HepG2 (cell line): ENCODE measurements around the gene ABCF1. TPM values are rescaled to one million over a fixed set of nuclear protein-coding genes. Genes with fewer than 3 reads are reported as not detected.

ENCODE experiments used
- AFF4 ChIP-seq: sonication (generic); formaldehyde crosslinking; IDR thresholded peaks from 2 replicates; pipeline ENCODE4 v1.4.0; 2020; ENCODE audit warnings: missing genetic modification reagents
- ARID5B ChIP-seq: IDR thresholded peaks from 2 replicates; pipeline ENCODE4 v1.4.0; 2020; ENCODE audit warnings: mild to moderate bottlenecking, missing genetic modification reagents
- ELF4 ChIP-seq: sonication (generic); formaldehyde crosslinking; IDR thresholded peaks from 2 replicates; pipeline ENCODE4 v1.5.0; 2020; ENCODE audit warnings: missing genetic modification reagents, mild to moderate bottlenecking, moderate library complexity, borderline replicate concordance
- ESRRA ChIP-seq: sonication (generic); formaldehyde crosslinking; IDR thresholded peaks from 2 replicates; pipeline ENCODE4 v1.5.1; 2020; ENCODE audit warnings: mild to moderate bottlenecking, low read depth, missing genetic modification reagents
- GABPB1 ChIP-seq: IDR thresholded peaks from 2 replicates; pipeline ENCODE4 v1.6.1; 2016; ENCODE audit warnings: mild to moderate bottlenecking, missing genetic modification reagents, moderate library complexity, missing compliant biosample characterization
- KDM5A ChIP-seq: fragments of 200-600 bp; sonication (generic); IDR thresholded peaks from 2 replicates; pipeline ENCODE4 v1.7.0; 2018; ENCODE audit warnings: antibody characterized with exemption, mild to moderate bottlenecking, low read length, borderline replicate concordance
- MLX ChIP-seq: IDR thresholded peaks from 2 replicates; pipeline ENCODE4 v1.6.1; 2016
- NR1H2 ChIP-seq: sonication (generic); formaldehyde crosslinking; IDR thresholded peaks from 2 replicates; pipeline ENCODE4 v1.8.1; 2022; ENCODE audit warnings: low read depth, missing genetic modification reagents, borderline replicate concordance
- RBAK ChIP-seq: sonication (generic); formaldehyde crosslinking; IDR thresholded peaks from 2 replicates; pipeline ENCODE4 v1.5.1; 2020; ENCODE audit warnings: mild to moderate bottlenecking, missing genetic modification reagents
- SNAPC2 ChIP-seq: sonication (generic); formaldehyde crosslinking; IDR thresholded peaks from 2 replicates; pipeline ENCODE4 v1.8.1; 2022; ENCODE audit warnings: mild to moderate bottlenecking, missing genetic modification reagents
- TRIM24 ChIP-seq: sonication (generic); formaldehyde crosslinking; IDR thresholded peaks from 2 replicates; pipeline ENCODE4 v1.8.0; 2022; ENCODE audit warnings: mild to moderate bottlenecking, missing genetic modification reagents
- WIZ ChIP-seq: sonication (generic); formaldehyde crosslinking; IDR thresholded peaks from 2 replicates; pipeline ENCODE4 v1.5.1; 2020; ENCODE audit warnings: mild to moderate bottlenecking, missing genetic modification reagents
- ZNF674 ChIP-seq: sonication (generic); formaldehyde crosslinking; IDR thresholded peaks from 2 replicates; pipeline ENCODE4 v1.5.0; 2020; ENCODE audit warnings: low read depth, mild to moderate bottlenecking, missing genetic modification reagents
- ZNF781 ChIP-seq: sonication (generic); formaldehyde crosslinking; IDR thresholded peaks from 2 replicates; pipeline ENCODE4 v1.5.1; 2020; ENCODE audit warnings: borderline replicate concordance, mild to moderate bottlenecking, missing genetic modification reagents; ENCODE audit errors: not compliant biosample characterization
- ZNF841 ChIP-seq: sonication (generic); formaldehyde crosslinking; IDR thresholded peaks from 2 replicates; pipeline ENCODE4 v1.8.1; 2023; ENCODE audit warnings: missing genetic modification reagents, borderline replicate concordance
- ZNF878 ChIP-seq: sonication (generic); formaldehyde crosslinking; IDR thresholded peaks from 2 replicates; pipeline ENCODE4 v1.8.1; 2023; ENCODE audit warnings: mild to moderate bottlenecking, missing genetic modification reagents, moderate library complexity
- polyA plus RNA-seq, 8 experiments: library from polyadenylated mRNA; depleted of rRNA in 3 of 8; stranded (reverse) in 7 of 8; unstranded in 1 of 8; fragments of >200 nt; fragmentation: Illumina TruSeq in 4 of 8; extraction: Trizol in 4 of 8; gene quantifications; 2 replicates each; pipeline versions ENCODE4 v1.2.1 to v1.2.3, GENCODE V29; 2011 to 2016; ENCODE audit warnings: low read depth in 4 of 8, missing spikeins in 1 of 8, mixed read lengths in 1 of 8; ENCODE audit not compliant: insufficient read depth in 1 of 8
- total RNA-seq, 5 experiments: library from RNA; depleted of rRNA; stranded (reverse); fragments of >200 nt; fragmentation: Illumina TruSeq; extraction: Trizol; gene quantifications; 2 replicates each; pipeline ENCODE4 v1.2.3, GENCODE V29; 2016; ENCODE audit warnings: low read depth in 1 of 5
- TF ChIP-seq, protein P1 (sequence below): sonication (generic); formaldehyde crosslinking; IDR thresholded peaks from 2 replicates; pipeline ENCODE4 v1.4.0; 2020; ENCODE audit warnings: missing genetic modification reagents, borderline replicate concordance

ABCF1 gene
- total and polyA plus RNA-seq, 2 of the 13 experiments (the other 11 are each of a cell fraction or from before 2014, with no cell fraction given) = 25.4 to 98.9 TPM

DNA sequence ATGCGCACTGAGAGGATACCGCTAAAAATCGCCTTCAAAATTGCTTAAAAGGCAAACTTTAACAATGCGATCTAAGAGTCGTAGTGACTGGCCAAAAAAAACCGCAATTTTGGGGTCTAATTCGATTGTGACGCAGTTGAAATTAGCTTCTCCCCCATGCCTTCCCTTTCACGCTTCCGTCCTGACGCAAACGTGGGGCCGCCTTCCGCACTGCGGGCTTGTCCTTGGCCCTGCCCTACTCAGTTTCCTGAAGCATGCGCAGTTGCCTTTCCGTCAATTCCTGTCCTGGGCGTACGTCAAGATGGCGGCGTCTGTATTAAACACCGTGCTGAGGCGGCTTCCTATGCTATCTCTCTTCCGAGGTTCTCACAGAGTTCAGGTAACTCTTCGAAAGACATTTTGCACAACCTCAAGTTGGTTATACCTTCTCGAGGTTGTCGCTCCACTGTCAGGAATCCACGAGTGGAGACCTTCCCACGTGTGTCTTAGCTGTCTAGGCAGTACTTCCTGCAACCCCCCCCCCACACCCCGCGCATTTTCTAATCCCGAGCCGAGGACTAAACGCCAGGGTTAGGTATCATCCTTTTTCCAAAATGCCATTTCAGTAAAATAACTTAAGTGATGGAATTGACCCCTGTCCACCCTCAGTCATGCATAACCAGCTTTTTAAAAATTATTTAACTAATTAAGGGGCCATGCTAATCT, 46.5 kb downstream of the ABCF1 start, which contains the start of gene MRPS18B (continued):
- TF ChIP-seq, protein P1, sequence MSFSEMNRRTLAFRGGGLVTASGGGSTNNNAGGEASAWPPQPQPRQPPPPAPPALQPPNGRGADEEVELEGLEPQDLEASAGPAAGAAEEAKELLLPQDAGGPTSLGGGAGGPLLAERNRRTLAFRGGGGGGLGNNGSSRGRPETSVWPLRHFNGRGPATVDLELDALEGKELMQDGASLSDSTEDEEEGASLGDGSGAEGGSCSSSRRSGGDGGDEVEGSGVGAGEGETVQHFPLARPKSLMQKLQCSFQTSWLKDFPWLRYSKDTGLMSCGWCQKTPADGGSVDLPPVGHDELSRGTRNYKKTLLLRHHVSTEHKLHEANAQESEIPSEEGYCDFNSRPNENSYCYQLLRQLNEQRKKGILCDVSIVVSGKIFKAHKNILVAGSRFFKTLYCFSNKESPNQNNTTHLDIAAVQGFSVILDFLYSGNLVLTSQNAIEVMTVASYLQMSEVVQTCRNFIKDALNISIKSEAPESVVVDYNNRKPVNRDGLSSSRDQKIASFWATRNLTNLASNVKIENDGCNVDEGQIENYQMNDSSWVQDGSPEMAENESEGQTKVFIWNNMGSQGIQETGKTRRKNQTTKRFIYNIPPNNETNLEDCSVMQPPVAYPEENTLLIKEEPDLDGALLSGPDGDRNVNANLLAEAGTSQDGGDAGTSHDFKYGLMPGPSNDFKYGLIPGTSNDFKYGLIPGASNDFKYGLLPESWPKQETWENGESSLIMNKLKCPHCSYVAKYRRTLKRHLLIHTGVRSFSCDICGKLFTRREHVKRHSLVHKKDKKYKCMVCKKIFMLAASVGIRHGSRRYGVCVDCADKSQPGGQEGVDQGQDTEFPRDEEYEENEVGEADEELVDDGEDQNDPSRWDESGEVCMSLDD (CRISPR knock-in tag) = no peak
- TF ChIP-seq KDM5A = peak; percentile 95
- TF ChIP-seq ZNF878 (CRISPR knock-in tag) = peak; percentile 72; the same call in 1 of the 2 replicates
- TF ChIP-seq AFF4 (CRISPR knock-in tag) = 0 out of 2 replicates have a peak, but pooled peaks have one; percentile 47
- TF ChIP-seq ZNF674 = no peak
- TF ChIP-seq NR1H2 = peak; percentile 87; the same call in 1 of the 2 replicates
- no peak for TF ChIP-seq MLX (CRISPR knock-in tag)
- no peak for TF ChIP-seq TRIM24 (CRISPR knock-in tag)
- TF ChIP-seq ARID5B (CRISPR knock-in tag) = no peak
- TF ChIP-seq SNAPC2 (CRISPR knock-in tag) = peak; percentile 66; the same call in 1 of the 2 replicates
- peak; percentile 95 for TF ChIP-seq ELF4 (CRISPR knock-in tag)
- TF ChIP-seq ZNF781 (CRISPR knock-in tag) = peak; percentile 84
- TF ChIP-seq WIZ = peak; percentile 8; the same call in 1 of the 2 replicates
- TF ChIP-seq ESRRA (CRISPR knock-in tag) = peak; percentile 44
- TF ChIP-seq ZNF841 (CRISPR knock-in tag) = no peak
- TF ChIP-seq RBAK (CRISPR knock-in tag) = 0 out of 2 replicates have a peak, but pooled peaks have one; percentile 33
- TF ChIP-seq GABPB1 = peak; percentile 83
